Measurements from ENCODE around the gene IFRD2. TPM values are rescaled to one million over a fixed set of nuclear protein-coding genes. Genes with fewer than 3 reads are reported as not detected.

IFRD2 gene
- total and polyA plus RNA-seq, 9 of the 15 experiments (the other 6 are each of a cell fraction or from before 2014, with no cell fraction given): 30.5 to 115 (median 52.8) TPM

DNA sequence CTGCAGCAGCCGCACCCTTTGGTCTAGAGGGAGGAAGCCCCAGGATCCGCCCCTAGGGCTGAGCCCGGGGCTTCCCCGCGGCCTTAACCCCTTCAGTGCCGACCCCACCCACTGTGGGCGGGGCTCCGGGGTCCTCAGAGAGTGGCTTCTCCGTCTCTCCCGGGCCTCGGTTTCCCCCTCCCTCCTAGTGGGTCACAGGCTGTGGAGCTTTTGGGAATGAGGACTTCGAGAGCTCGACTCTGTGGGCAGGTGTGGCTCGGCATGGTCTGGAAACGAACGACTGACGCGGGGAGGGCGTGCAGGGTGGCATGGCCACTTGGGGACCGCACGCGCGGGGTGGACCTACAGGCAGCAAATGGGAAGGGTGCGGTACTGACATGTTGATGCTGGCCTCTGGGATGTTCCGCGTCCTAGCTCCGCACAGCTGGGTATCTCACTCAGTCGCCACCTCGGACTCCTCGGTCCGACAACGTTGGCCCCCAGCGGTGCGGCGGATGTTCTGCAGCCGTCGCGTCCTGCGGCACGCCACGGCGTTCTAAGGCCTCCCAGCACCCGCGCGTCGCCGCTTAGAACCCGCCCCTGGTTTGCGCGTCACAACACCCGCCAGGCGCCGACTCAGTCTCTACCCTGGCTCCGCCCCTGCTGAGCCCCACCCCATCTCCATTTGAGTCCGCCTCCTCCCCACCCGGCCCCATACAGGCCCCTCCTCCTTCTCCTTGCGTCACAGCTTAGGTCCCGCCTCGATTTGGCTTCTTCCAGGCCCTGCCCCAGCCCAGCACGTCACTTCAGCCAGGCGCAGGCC is 6.8 kb upstream of the IFRD2 start, which contains the start of the genes HYAL3 and NAA80 (continued):
- no peak for TF ChIP-seq CHD7 (IDR thresholded peaks at IDR 0.05; ENCODE audit: low read depth, low read length)
- peak; percentile 46 to 93; a peak in 2 of 4 replicates for TF ChIP-seq SIN3A (IDR thresholded peaks at IDR 0.05; ENCODE audit: borderline replicate concordance in 2 of 2, control insufficient read depth in 1 of 2, low read depth in 2 of 2, low read length in 2 of 2)
- no peak for TF ChIP-seq NONO (IDR thresholded peaks at IDR 0.05; ENCODE audit: low read depth in 2 of 2, low read length in 1 of 2)
- TF ChIP-seq MXI1 (IDR thresholded peaks at IDR 0.05; ENCODE audit: low read depth, low read length): no peak
- no peak for TF ChIP-seq RBM17 (IDR thresholded peaks at IDR 0.05; ENCODE audit: borderline replicate concordance, low read depth, low read length)
- TF ChIP-seq GTF2A2 (tag; IDR thresholded peaks at IDR 0.05): no peak
- no peak for TF ChIP-seq ERF (CRISPR knock-in tag; IDR thresholded peaks at IDR 0.05)
- TF ChIP-seq ZNF57 (CRISPR knock-in tag; IDR thresholded peaks at IDR 0.05): no peak
- 0 out of 2 replicates have a peak, but pooled peaks have one; percentile 48 for TF ChIP-seq SMARCA5 (IDR thresholded peaks at IDR 0.05)
- TF ChIP-seq FOXP1 (CRISPR knock-in tag; IDR thresholded peaks at IDR 0.05): 0 out of 2 replicates have a peak, but pooled peaks have one; percentile 42
- no peak for TF ChIP-seq ZNF232 (CRISPR knock-in tag; IDR thresholded peaks at IDR 0.05)
- TF ChIP-seq HOXB6 (CRISPR knock-in tag; IDR thresholded peaks at IDR 0.05; ENCODE audit: borderline replicate concordance): no peak
- peak; percentile 64 for TF ChIP-seq CTBP1 (IDR thresholded peaks at IDR 0.05; ENCODE audit: borderline replicate concordance)
